KMS-11 (cell line): ENCODE data around the gene GPR84.
"Not testable (repeated sequence)": the region's sequence is repeated elsewhere in the genome, so short reads cannot be mapped to it uniquely, and the experiment has no call there.

Experiments used
- H2AFZ ChIP-seq: fragments of 200-600 bp; sonication (generic); 2 replicates; pipeline ENCODE4 v1.6.1; 2016; ENCODE audit warnings: antibody characterized with exemption, mixed run types, low read depth
- H3K27ac ChIP-seq: fragments of 200-600 bp; sonication (generic); 2 replicates; pipeline ENCODE4 v1.6.1; 2016; ENCODE audit warnings: mild to moderate bottlenecking, mixed run types
- H3K27me3 ChIP-seq: fragments of 200-600 bp; sonication (generic); 2 replicates; pipeline ENCODE4 v1.6.1; 2017; ENCODE audit warnings: mild to moderate bottlenecking, low read depth, mixed run types, moderate library complexity; ENCODE audit not compliant: insufficient read depth
- H3K36me3 ChIP-seq: fragments of 200-600 bp; sonication (generic); 2 replicates; pipeline ENCODE4 v1.6.1; 2017; ENCODE audit warnings: mild to moderate bottlenecking, mixed run types; ENCODE audit not compliant: insufficient read depth
- H3K4me1 ChIP-seq: fragments of 200-600 bp; sonication (generic); 2 replicates; pipeline ENCODE4 v1.6.1; 2016; ENCODE audit warnings: mild to moderate bottlenecking, low read depth, mixed run types; ENCODE audit not compliant: poor library complexity, severe bottlenecking
- H3K4me2 ChIP-seq: fragments of 200-600 bp; sonication (generic); 2 replicates; pipeline ENCODE4 v1.7.0; 2016; ENCODE audit warnings: mild to moderate bottlenecking, mixed run types
- H3K4me3 ChIP-seq: fragments of 200-600 bp; sonication (generic); IDR thresholded peaks from 2 replicates; pipeline ENCODE4 v1.6.1; 2017; ENCODE audit warnings: low read depth, low read length, mixed read lengths; ENCODE audit not compliant: insufficient read depth
- H3K79me2 ChIP-seq: fragments of 200-600 bp; sonication (generic); 2 replicates; pipeline ENCODE4 v1.6.1; 2016; ENCODE audit warnings: low read depth, mixed run types; ENCODE audit not compliant: insufficient read depth
- H3K9ac ChIP-seq: fragments of 200-600 bp; sonication (generic); 2 replicates; pipeline ENCODE4 v1.6.1; 2016; ENCODE audit warnings: mild to moderate bottlenecking, mixed run types
- H4K20me1 ChIP-seq: fragments of 200-600 bp; sonication (generic); 2 replicates; pipeline ENCODE4 v1.6.1; 2016; ENCODE audit warnings: mild to moderate bottlenecking, mixed run types; ENCODE audit not compliant: insufficient read depth
- TF ChIP-seq, protein P1 (sequence below): fragments of 200-600 bp; sonication (generic); conservative IDR thresholded peaks from 2 replicates; pipeline ENCODE4 v1.6.1; 2017; ENCODE audit warnings: low read depth, mild to moderate bottlenecking, antibody characterized with exemption, low read length, moderate library complexity, mixed read lengths

Gene GPR84

DNA sequence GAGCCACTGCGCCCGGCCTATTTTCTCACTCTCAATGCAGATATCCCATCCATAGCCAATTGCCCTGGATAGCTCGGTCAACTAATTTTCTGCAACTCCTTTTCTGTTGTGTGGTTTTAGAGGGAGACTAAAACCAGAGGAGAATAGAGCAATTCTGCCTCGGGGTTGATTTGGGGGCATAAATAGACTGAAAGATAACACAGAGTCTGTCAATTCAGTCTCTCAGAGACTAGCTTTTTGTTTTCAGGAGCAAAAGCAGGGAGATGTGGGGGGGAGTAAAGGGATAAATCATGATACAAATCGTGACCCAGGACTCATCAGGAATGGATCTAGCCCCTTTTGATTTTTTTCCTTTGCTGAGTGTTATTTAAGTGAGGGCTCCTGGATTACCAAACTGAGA, 32.8 kb downstream of the GPR84 start:
- Histone ChIP-seq H3K4me2 (no peak overlapping the region), H3K27me3 (no peaks in the 10 kb centered on the region), H3K4me3 (no peak overlapping the region), H3K27ac (no peak overlapping the region), H3K79me2 (peaks cover 26% of the 10 kb centered on the region), H4K20me1 (no peaks in the 10 kb centered on the region), H3K36me3 (no peaks in the 10 kb centered on the region), H2AFZ (no peak overlapping the region), H3K4me1 (peaks cover 6% of the 10 kb centered on the region), H3K9ac (no peak overlapping the region)
- TF ChIP-seq, protein P1, sequence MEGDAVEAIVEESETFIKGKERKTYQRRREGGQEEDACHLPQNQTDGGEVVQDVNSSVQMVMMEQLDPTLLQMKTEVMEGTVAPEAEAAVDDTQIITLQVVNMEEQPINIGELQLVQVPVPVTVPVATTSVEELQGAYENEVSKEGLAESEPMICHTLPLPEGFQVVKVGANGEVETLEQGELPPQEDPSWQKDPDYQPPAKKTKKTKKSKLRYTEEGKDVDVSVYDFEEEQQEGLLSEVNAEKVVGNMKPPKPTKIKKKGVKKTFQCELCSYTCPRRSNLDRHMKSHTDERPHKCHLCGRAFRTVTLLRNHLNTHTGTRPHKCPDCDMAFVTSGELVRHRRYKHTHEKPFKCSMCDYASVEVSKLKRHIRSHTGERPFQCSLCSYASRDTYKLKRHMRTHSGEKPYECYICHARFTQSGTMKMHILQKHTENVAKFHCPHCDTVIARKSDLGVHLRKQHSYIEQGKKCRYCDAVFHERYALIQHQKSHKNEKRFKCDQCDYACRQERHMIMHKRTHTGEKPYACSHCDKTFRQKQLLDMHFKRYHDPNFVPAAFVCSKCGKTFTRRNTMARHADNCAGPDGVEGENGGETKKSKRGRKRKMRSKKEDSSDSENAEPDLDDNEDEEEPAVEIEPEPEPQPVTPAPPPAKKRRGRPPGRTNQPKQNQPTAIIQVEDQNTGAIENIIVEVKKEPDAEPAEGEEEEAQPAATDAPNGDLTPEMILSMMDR: no peak

DNA sequence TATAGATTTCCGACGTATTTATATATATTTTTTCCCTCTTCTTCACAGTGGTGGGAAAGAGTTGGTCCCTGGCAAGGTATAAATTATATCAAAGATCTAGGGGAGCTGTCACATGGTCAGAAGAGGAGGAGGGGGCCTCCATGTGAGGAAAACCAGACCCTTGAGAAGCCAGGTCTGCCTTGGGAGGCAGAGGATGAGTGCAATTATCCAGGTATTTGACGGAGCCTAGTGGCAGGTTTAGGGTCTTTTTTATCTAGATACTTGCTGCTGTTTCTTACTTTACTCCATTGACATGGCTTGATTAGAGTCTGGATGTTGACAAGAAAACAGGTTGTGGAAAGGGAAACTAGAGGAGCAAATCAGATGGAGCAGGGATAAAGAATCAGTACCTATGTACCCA, 33.8 kb downstream of the GPR84 start:
- H4K20me1 ChIP-seq: no peaks in the 10 kb centered on the region
- H3K4me3 ChIP-seq: no peak overlapping the region
- peaks cover 35% of the 10 kb centered on the region for H3K79me2 ChIP-seq
- peaks cover 10% of the 10 kb centered on the region for H3K4me1 ChIP-seq
- H3K27me3 ChIP-seq: no peaks in the 10 kb centered on the region
- no peak overlapping the region for H3K27ac ChIP-seq
- no peak overlapping the region for H3K9ac ChIP-seq
- H3K36me3 ChIP-seq: no peaks in the 10 kb centered on the region
- TF ChIP-seq, protein P1: no peak
- no peak overlapping the region for H2AFZ ChIP-seq
- no peak overlapping the region for H3K4me2 ChIP-seq

DNA sequence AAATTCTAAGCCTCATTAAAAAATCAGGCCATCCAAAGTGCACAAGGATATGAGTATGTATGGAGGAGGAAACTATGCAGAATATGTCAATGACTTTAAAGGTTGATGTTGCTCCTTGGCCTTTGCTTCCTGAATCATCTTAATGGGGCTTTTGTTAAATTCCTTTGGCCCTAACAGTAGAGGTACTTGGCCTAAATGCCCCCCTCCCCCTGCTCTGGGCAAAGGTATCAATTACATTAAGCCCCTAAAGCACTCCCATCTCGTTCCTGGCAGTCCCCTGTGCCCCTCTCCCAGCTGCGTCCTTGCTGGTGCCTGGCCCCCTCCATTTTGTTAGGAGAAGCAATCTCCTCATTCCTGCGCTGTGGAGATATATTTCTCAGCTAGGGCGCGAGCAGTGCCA, 34.5 kb downstream of the GPR84 start:
- H3K36me3 ChIP-seq: no peaks in the 10 kb centered on the region
- no peak overlapping the region for H2AFZ ChIP-seq
- no peak overlapping the region for H3K4me2 ChIP-seq
- H3K79me2 ChIP-seq: peaks cover 40% of the 10 kb centered on the region
- no peak overlapping the region for H3K9ac ChIP-seq
- H3K4me1 ChIP-seq: peaks cover 10% of the 10 kb centered on the region
- H3K27ac ChIP-seq: no peak overlapping the region
- TF ChIP-seq, protein P1: no peak
- no peaks in the 10 kb centered on the region for H4K20me1 ChIP-seq
- H3K27me3 ChIP-seq: no peaks in the 10 kb centered on the region
- no peak overlapping the region for H3K4me3 ChIP-seq

DNA sequence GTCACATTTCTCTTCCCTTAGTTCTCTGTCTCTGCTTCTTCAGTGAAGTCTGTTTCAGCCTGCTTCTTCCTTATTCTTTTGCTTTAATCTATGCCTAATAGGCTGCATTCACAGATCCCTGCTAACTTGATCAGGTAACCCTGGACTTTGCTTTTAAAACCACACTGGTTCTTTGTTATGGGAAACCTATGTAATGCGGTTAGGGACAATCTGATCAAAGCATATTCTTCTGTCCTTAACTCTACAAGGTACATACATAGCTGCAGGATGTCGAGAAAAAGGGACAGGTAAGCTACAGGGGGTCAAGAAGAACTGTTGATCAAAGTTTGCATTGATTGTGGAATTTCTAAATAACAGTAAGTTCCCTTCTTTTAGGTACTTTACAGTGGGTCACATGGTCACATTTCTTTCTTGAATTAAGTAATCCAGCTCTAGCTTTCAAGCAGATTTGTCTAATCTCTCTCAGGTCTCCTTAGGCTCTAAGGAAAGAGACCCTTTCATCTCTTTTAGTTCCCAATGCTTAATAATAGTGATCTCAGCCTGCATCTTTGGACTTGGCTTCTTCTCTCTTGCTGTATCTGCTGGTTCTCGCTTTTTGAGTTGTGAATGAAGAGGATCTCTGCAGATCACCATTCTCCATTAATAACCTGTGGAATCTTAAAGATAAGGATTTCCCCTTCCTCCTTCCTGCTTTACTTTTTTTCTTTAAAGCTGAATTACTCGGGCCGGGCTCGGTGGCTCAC, 35.5 kb downstream of the GPR84 start:
- H2AFZ ChIP-seq: no peak overlapping the region
- peaks cover 14% of the 10 kb centered on the region for H3K4me1 ChIP-seq
- peaks cover 40% of the 10 kb centered on the region for H3K79me2 ChIP-seq
- no peak overlapping the region for H3K4me3 ChIP-seq
- no peak overlapping the region for H3K4me2 ChIP-seq
- no peak overlapping the region for H3K9ac ChIP-seq
- H3K36me3 ChIP-seq: no peaks in the 10 kb centered on the region
- TF ChIP-seq, protein P1: no peak
- H3K27me3 ChIP-seq: no peaks in the 10 kb centered on the region
- H4K20me1 ChIP-seq: no peaks in the 10 kb centered on the region
- no peak overlapping the region for H3K27ac ChIP-seq

DNA sequence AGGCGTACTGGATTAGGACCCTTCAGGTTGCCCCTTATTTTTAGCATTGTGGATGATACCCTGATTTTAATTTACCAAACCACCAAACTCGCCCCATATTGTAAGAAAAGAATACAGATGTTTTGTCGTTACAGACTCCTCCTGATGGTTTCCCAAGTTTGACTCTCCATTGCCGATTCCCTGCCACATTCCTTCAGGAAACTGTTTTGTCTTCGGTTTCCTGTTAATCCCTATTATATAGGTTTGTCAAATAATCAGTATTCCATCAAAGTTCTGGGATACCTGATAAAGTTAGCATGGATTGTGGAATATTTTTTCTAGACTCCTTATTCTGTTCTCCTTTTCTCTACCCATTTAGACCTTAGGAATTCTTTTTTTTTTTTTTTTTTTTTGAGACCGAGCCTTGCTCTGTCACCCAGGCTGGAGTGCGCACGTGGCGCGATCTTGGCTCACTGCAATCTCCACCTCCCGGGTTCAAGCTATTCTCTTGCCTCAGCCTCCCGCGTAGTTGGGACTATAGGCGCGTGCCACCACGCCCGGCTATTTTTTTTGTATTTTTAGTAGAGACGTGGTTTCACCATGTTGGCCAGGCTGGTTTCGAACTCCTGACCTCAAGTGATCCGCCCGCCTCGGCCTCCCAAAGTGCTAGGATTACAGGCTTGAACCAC, 38.7 kb downstream of the GPR84 start:
- not testable (repeated sequence) for H3K27me3 ChIP-seq, H3K36me3 ChIP-seq, H3K4me3 ChIP-seq, H4K20me1 ChIP-seq
- peak overlapping the region; percentile 48 for H3K27ac ChIP-seq
- peaks cover 14% of the 10 kb centered on the region for H3K4me1 ChIP-seq
- H3K4me2 ChIP-seq: peak overlapping the region; percentile 97
- peak overlapping the region; percentile 69 for H3K9ac ChIP-seq
- H3K79me2 ChIP-seq: peaks cover 23% of the 10 kb centered on the region
- peak overlapping the region; percentile 68 for H2AFZ ChIP-seq
